ENCODE results near the gene DNAJB2. TPM values are rescaled to one million over a fixed set of nuclear protein-coding genes. Genes with fewer than 3 reads are reported as not detected.
A peak's percentile ranks its signal among the peaks of the same experiment; 100 is the strongest.

The DNAJB2 gene
- polyA plus RNA-seq, 3 donors = 1.7 to 55.4 (median 1.9) TPM

GRCh38 chr2:219234331-219234730 lies 44.8 kb upstream of the DNAJB2 start:
- no peak overlapping the region for H3K27ac ChIP-seq (ENCODE audit: low read depth in 1 of 2, low read length in 2 of 2)
- no peaks in the 10 kb centered on the region for H3K9me3 ChIP-seq (replicated peaks in 1 of 2; ENCODE audit: control insufficient read depth in 1 of 2, insufficient read depth in 1 of 2, low read length in 2 of 2)
- 96% methylated on average over 3 of the region's 3 CpGs for WGBS (ENCODE audit: insufficient coverage)
- no peak overlapping the region for H3K4me2 ChIP-seq (replicated peaks; ENCODE audit: extremely low read depth, low read length, poor library complexity, severe bottlenecking)
- no peaks in the 10 kb centered on the region for H3K27me3 Mint-ChIP-seq (ENCODE audit: low read depth in 3 of 3)
- H3K9ac ChIP-seq (ENCODE audit: insufficient read depth, low read length, poor library complexity, severe bottlenecking) = no peak overlapping the region
- peaks cover 72 to 75% of the 10 kb centered on the region in 2 donors for H3K36me3 Mint-ChIP-seq
- peaks cover 5% of the 10 kb centered on the region for H3K79me2 ChIP-seq (ENCODE audit: insufficient read depth, low read length)
- H2AFZ ChIP-seq (ENCODE audit: insufficient read depth, low read depth, low read length, poor library complexity, severe bottlenecking) = no peak overlapping the region
- peaks cover 0 to 2% (median 0%) of the 10 kb centered on the region in 7 donors for H3K9me3 Mint-ChIP-seq
- H3K27ac Mint-ChIP-seq = no peak overlapping the region
- peaks cover 13% of the 10 kb centered on the region for H3K4me1 Mint-ChIP-seq
- no peak overlapping the region for H3K4me3 Mint-ChIP-seq
- intact Hi-C loops (cut with micrococcal nuclease) = no loop called here
- H3K27me3 ChIP-seq (ENCODE audit: control insufficient read depth in 2 of 2, insufficient read depth in 2 of 2, low read length in 2 of 2) = no peaks in the 10 kb centered on the region
- peaks cover 66 to 78% of the 10 kb centered on the region in 2 donors for H3K36me3 ChIP-seq (replicated peaks in 1 of 2; ENCODE audit: control insufficient read depth in 1 of 2, insufficient read depth in 2 of 2, low read length in 2 of 2)
- H4K20me1 ChIP-seq (ENCODE audit: insufficient read depth, low read length) = peaks cover 4% of the 10 kb centered on the region
- no peak overlapping the region for H3K4me3 ChIP-seq (replicated peaks in 1 of 3; ENCODE audit: low read depth in 2 of 3, low read length in 3 of 3)
- no peak for DNase-seq
- TF ChIP-seq CTCF (IDR thresholded peaks at IDR 0.05) = no peak
- H3K4me1 ChIP-seq (ENCODE audit: control insufficient read depth in 1 of 2, insufficient read depth in 2 of 2, low read length in 2 of 2) = peaks cover 10 to 11% of the 10 kb centered on the region in 2 donors

- peaks cover 23 to 31% of the 10 kb centered on the region in 2 donors for H3K36me3 Mint-ChIP-seq
- no peak overlapping the region for H3K9ac ChIP-seq (ENCODE audit: insufficient read depth, low read length, poor library complexity, severe bottlenecking)
- peak overlapping the region; percentile 72 to 95 (median 87) for H3K27ac Mint-ChIP-seq
- H3K27me3 Mint-ChIP-seq (ENCODE audit: low read depth in 3 of 3) = peaks cover 0 to 1% (median 1%) of the 10 kb centered on the region in 3 donors
- H3K79me2 ChIP-seq (ENCODE audit: insufficient read depth, low read length) = peaks cover 30% of the 10 kb centered on the region
- H3K9me3 Mint-ChIP-seq = no peaks in the 10 kb centered on the region
- H3K4me2 ChIP-seq (replicated peaks; ENCODE audit: extremely low read depth, low read length, poor library complexity, severe bottlenecking) = peak overlapping the region; percentile 55
- 59% methylated on average over 20 of the region's 28 CpGs for WGBS (ENCODE audit: insufficient coverage)
- intact Hi-C loops (cut with micrococcal nuclease) = no loop called here
- peak overlapping the region; percentile 52 for H2AFZ ChIP-seq (ENCODE audit: insufficient read depth, low read depth, low read length, poor library complexity, severe bottlenecking)
- DNase-seq = peak; percentile 64 to 79 (median 77)
- H3K9me3 ChIP-seq (replicated peaks in 1 of 2; ENCODE audit: control insufficient read depth in 1 of 2, insufficient read depth in 1 of 2, low read length in 2 of 2) = no peaks in the 10 kb centered on the region
- no peak for TF ChIP-seq CTCF (IDR thresholded peaks at IDR 0.05)
- peak overlapping the region; percentile 29 to 41 for H3K27ac ChIP-seq (ENCODE audit: low read depth in 1 of 2, low read length in 2 of 2)
- H3K4me3 Mint-ChIP-seq = peak overlapping the region; percentile 79 to 89
- H3K27me3 ChIP-seq (ENCODE audit: control insufficient read depth in 2 of 2, insufficient read depth in 2 of 2, low read length in 2 of 2) = no peaks in the 10 kb centered on the region
- peaks cover 48 to 50% of the 10 kb centered on the region in 2 donors for H3K4me1 ChIP-seq (ENCODE audit: control insufficient read depth in 1 of 2, insufficient read depth in 2 of 2, low read length in 2 of 2)
- peaks cover 47% of the 10 kb centered on the region for H3K4me1 Mint-ChIP-seq
- no peaks in the 10 kb centered on the region for H4K20me1 ChIP-seq (ENCODE audit: insufficient read depth, low read length)
- H3K36me3 ChIP-seq (replicated peaks in 1 of 2; ENCODE audit: control insufficient read depth in 1 of 2, insufficient read depth in 2 of 2, low read length in 2 of 2) = peaks cover 7 to 29% of the 10 kb centered on the region in 2 donors
- H3K4me3 ChIP-seq (replicated peaks in 1 of 3; ENCODE audit: low read depth in 2 of 3, low read length in 3 of 3) = peak overlapping the region in 2 of 3 experiments; percentile 34 to 59
These were observed 35.8 kb upstream of the DNAJB2 start for GRCh38 chr2:219243291-219243761.

All from CD14-positive monocyte (primary cell).